ENCODE data around the gene RIN3.
"Not testable (repeated sequence)": the region's sequence is repeated elsewhere in the genome, so short reads cannot be mapped to it uniquely, and the experiment has no call there.

RIN3 gene

DNA sequence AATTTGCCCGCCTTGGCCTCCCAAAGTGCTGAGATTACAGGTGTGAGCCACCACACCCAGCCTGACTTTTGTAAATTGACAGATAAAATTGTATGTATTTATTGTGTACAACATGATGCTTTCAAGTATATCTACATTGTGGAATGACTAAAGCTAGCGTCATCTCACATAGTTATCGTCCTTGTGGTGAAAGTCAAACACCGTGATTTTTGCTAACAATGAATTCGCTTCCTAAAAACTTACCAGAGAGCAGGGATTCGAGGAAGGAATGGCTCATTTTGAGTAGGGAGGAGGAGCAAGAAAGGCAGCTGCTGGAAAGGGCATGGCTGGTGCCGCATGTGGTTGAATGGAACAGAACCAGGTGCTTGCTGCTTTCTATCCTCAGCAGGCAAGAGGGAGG, 149.5 kb downstream of the RIN3 start:
- DNase-seq (ENCODE audit: low spot score) = no peak

DNA sequence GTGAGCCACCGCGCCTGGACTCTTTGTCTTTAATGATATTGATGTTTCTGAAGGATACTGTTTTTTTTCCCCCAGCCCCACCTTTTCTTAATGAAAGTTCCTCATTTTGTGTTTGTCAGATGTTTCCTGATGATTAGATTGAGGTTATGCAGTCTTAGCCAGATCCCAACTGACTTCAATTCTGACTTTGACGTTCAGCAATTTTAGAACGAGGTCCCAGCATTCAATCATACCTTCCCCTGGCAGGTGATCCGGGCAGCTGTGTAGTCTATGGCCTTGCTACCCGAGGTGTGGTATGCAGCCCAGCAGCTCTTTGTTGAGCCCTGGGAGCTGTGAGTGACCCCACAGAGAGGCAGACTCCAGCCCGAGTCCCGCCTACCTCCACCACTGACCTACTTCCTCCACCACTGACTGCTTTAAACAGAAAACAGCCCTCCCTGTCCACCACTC, 152.1 kb downstream of the RIN3 start:
- DNase-seq (ENCODE audit: low spot score) = peak; percentile 23

- DNase-seq (ENCODE audit: low spot score) = no peak
These were observed 152.7 kb downstream of the RIN3 start for GRCh38 chr14:92666251-92666650.

- DNase-seq (ENCODE audit: low spot score) = no peak
These were observed 154.8 kb downstream of the RIN3 start for GRCh38 chr14:92668276-92668973.

- DNase-seq (ENCODE audit: low spot score) = no peak
These were observed 156.6 kb downstream of the RIN3 start for GRCh38 chr14:92670160-92670559.

GRCh38 chr14:92670643-92671366, 157.2 kb downstream of the RIN3 start:
- DNase-seq (ENCODE audit: low spot score) = no peak

DNA sequence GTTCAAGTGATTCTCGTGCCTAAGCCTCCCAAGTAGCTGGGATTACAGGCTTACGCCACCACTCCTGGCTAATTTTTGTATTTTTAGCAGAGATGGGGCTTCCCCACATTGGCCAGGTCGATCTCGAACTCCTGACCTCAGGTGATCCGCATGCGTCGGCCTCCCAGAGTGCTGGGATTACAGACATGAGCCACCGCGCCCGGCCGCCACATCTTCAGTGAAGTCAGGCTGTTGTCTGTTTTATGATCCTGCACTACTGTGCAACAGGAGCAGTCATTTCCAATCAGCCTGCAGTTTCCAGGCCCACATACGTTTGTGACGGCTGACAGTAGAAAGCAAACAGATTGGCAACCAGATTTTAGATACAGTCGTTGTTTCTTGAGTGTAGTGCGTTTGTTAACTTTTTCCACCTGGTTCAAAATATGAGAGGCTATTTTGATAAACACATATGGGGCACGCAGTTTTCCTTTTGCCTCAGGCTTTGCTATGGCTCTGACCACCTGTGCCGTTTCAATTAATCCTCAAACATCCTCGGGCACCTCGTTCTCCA, 160.1 kb downstream of the RIN3 start:
- DNase-seq (ENCODE audit: low spot score) = no peak

GRCh38 chr14:92675421-92675820, 161.8 kb downstream of the RIN3 start:
- DNase-seq (ENCODE audit: low spot score) = no peak

GRCh38 chr14:92675976-92676375, 162.4 kb downstream of the RIN3 start:
- DNase-seq (ENCODE audit: low spot score) = no peak

- DNase-seq (ENCODE audit: low spot score) = no peak
These were observed 163.0 kb downstream of the RIN3 start for GRCh38 chr14:92676403-92677086.

DNA sequence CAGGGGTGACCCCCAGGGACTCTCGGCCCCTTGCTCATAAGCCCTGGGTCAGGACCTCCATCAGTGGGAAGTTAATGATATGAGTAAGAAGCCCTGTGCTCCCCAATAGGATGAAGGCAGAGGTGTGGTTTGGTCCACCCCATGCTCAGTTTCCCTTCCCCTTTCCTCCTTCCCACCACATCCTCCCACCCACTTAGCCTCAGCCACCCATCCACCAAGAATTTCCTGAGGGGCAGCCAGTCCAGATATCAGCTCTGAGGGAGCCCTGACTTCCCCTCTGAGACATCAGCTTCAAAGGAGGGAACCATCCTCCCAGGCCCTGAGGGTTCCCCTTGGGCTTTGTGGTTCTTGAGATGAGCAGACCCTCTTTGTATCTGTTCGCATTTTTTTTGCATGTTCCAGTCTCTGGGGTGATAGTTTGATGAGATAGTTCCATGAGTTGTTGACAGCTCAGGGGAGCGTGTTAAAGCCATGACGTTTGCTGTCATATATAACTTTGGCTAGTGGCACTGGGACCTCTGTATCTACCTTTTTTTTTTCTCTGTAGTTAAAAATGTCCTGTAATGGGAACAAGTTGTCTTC, 163.6 kb downstream of the RIN3 start:
- DNase-seq (ENCODE audit: low spot score) = no peak

DNA sequence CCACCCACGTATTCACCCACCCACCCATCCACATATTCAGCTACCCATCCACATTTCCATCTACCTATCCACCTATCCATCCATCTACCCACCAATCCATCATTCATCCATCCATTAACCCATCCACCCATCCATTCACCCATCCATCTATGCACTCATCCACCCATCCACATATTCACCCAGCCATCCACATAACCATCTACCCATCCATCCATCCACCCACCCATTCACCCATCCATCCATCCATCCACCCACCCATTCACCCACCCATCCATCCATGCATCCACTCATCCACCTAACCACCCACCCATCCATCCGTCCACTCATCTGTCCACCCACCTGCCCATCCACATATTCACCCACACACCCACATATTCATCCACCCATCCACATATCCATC, 164.4 kb downstream of the RIN3 start:
- DNase-seq (ENCODE audit: low spot score) = no peak

GRCh38 chr14:92678766-92679165, 165.2 kb downstream of the RIN3 start:
- no peak for DNase-seq (ENCODE audit: low spot score)

DNA sequence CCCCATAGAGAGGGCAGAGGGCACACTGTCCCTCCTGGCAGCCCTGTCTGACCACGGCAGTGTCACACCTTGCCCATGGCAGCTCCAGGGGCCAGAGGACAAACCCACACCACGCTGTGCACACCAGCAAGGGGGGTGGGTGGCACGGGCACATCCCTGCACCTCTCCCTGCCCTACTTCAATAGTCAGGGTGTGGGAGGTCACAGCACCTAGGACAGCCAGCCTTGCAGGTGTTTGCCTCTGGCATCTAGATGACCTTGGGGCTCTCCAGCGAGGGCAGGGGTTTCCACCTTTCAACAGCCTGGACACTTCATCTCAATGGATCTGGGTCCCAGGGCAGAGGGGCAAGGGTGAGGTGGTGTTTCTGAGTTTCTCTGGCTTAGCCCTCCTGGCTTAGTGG, 165.7 kb downstream of the RIN3 start:
- DNase-seq (ENCODE audit: low spot score) = no peak

DNA sequence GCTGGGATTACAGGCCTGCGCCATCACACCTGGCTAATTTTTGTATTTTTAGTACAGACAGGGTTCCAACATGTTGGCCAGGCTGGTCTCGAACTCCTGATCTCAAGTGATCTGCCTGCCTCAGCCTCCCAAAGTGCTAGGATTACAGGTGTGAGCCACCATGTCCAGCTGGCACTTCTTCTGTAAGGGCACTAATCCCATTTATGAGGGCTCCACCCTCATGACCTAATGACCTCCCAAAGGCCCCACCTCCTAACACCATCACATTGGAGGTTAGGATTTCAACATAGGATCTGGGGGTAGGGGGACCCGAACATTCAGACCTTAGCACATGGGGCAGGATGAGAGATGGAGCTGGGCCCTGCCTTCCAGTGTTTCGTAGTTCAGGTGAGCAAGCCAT, 166.7 kb downstream of the RIN3 start:
- DNase-seq (ENCODE audit: low spot score) = not testable (repeated sequence)

- DNase-seq (ENCODE audit: low spot score) = peak; percentile 41
These were observed 167.4 kb downstream of the RIN3 start for GRCh38 chr14:92680781-92681650.

- DNase-seq (ENCODE audit: low spot score) = no peak
These were observed 169.5 kb downstream of the RIN3 start for GRCh38 chr14:92683041-92683440.

DNA sequence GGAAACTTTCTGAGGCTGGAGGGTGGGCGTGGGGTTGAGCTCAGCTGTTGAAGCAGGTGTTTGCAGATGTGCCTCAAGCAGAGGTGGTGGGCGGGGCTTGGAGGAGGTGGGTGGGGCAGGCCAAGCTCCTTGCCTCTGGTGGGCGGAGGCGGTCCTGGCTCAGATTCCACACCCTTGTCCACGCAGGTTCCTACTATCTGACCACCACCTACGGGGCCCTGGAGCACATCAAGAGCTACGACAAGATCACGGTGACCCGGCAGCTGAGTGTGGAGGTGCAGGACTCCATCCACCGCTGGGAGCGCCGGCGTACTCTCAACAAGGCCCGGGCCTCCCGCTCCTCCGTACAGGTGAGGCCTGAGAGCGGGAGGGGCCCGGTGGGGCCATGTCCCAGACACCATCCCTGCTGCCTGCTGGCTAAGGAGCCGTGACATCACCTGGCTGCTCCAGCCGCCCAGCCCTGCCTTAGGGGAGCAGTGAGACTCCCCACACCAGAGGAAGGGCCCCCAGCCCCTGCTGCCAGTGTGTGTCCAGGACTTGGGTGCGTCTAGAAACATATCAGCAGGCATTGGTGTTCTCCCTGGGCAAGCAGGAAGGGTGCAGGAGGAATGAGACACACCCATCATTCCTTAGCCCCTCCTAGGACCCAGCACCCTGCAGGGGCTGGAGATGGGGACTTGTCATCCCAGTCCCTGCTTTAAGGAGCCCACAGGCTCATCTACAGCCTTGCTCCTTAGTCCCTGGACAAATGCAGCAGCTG, 171.4 kb downstream of the RIN3 start:
- DNase-seq (ENCODE audit: low spot score) = no peak

DNA sequence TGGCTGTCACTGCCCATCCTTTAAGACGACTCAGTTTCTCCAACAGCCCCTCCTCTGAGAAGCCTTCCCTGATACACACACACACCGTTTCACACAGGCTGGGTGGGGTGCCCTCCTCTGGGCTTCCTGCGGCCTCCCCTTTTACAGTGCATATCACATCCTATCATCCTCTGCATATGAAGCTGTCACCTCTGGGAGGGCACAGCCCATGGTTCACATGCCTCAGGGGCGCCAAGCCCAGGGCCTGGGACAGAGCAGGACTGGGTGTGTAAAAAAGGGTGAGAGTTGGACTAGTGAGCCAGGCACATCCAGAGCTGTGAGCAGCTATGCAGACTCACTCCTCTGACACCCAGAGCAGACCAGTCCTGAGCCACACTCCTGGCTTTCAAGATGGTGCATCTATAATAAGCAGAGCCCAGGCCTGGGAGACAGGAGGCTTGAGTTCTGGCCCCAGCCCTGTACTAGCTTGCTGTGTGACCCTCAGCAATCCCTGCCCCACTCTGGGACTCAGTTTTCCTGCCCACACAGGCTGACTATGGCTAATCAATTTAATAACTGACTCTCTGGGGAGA, 172.3 kb downstream of the RIN3 start:
- no peak for DNase-seq (ENCODE audit: low spot score)

DNA sequence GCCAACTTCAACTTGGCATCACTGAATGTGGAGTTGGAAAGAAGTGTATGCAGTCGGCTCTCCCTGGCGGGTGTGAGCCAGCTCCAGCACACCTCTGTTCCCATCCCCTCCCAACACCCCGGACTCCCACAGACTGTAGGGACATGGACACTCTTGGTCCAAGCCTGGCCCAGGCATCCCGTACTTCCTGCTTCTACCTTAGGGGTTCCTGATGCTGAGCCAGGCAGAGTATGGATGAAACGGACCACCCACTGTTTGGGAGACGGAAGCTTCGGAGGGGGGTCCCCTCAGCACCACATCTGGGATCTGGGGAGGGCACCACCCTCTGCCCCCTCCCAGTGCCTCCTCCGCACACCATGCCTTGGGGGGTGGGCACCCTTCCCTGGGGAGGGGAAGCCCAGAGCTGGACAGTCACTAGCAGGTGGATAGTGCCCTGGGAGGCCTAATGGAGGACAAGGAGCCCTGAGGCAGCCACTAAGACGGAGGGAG, 172.9 kb downstream of the RIN3 start:
- no peak for DNase-seq (ENCODE audit: low spot score)

All from SK-N-DZ (cell line).